Measurements from ENCODE around the gene IKZF2. TPM values are rescaled to one million over a fixed set of nuclear protein-coding genes. Genes with fewer than 3 reads are reported as not detected.

Gene IKZF2
- total and polyA plus RNA-seq, 4 donors = 0.63 to 17.1 (median 5.7) TPM

GRCh38 chr2:212962691-212963090 lies 188.7 kb downstream of the IKZF2 start:
- H3K9me3 ChIP-seq (ENCODE audit: control insufficient read depth, low read length) = no peaks in the 10 kb centered on the region
- no peak overlapping the region for H3K27ac ChIP-seq (ENCODE audit: low read depth in 1 of 2, low read length in 2 of 2)
- WGBS, 2 donors = 30 to 53% methylated on average over 1 of the region's 1 CpG
- ATAC-seq (ENCODE audit: low FRiP score) (no peak), DNase-seq (no peak)
- no peaks in the 10 kb centered on the region for H3K27me3 ChIP-seq (ENCODE audit: control insufficient read depth in 1 of 2, insufficient read depth in 2 of 2, low read length in 1 of 2)
- intact Hi-C loops (cut with DNase I) = no loop called here
- H3K36me3 ChIP-seq (ENCODE audit: control insufficient read depth in 1 of 2, insufficient read depth in 2 of 2, low read length in 1 of 2) = no peaks in the 10 kb centered on the region
- H3K4me3 ChIP-seq (ENCODE audit: low read length in 2 of 2) = no peak overlapping the region
- H3K4me1 ChIP-seq (ENCODE audit: control insufficient read depth in 1 of 2, insufficient read depth in 2 of 2, low read length in 2 of 2) = peaks cover 0 to 3% of the 10 kb centered on the region in 2 donors

DNA sequence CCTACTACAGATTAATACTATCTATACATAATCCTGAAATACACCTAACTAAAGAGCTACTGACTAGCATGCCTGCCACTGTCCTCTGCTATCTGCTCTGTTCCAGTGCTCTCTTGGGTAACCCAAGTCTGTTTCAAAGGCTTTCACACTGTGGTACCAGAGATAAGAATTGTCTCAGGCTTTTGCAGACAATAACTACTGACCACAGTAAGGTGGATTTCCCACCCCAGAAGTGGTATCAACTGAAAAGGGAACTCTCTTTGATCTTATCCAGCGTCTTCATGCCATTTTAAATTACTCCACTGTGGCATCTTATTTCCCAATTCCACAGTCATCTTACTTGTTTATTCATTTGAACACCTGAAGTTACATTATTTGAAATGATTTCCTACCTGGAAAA lies 190.2 kb downstream of the IKZF2 start:
- no peaks in the 10 kb centered on the region for H3K27me3 ChIP-seq (ENCODE audit: control insufficient read depth in 1 of 2, insufficient read depth in 2 of 2, low read length in 1 of 2)
- no peak overlapping the region for H3K27ac ChIP-seq (ENCODE audit: low read depth in 1 of 2, low read length in 2 of 2)
- ATAC-seq (ENCODE audit: low FRiP score) (no peak), DNase-seq (no peak)
- H3K4me1 ChIP-seq (ENCODE audit: control insufficient read depth in 1 of 2, insufficient read depth in 2 of 2, low read length in 2 of 2) = peaks cover 0 to 3% of the 10 kb centered on the region in 2 donors
- no peaks in the 10 kb centered on the region for H3K36me3 ChIP-seq (ENCODE audit: control insufficient read depth in 1 of 2, insufficient read depth in 2 of 2, low read length in 1 of 2)
- intact Hi-C loops (cut with DNase I) = no loop called here
- 97 to 100% methylated on average over 1 of the region's 1 CpG for WGBS, 2 donors
- no peaks in the 10 kb centered on the region for H3K9me3 ChIP-seq (ENCODE audit: control insufficient read depth, low read length)
- no peak overlapping the region for H3K4me3 ChIP-seq (ENCODE audit: low read length in 2 of 2)

DNA sequence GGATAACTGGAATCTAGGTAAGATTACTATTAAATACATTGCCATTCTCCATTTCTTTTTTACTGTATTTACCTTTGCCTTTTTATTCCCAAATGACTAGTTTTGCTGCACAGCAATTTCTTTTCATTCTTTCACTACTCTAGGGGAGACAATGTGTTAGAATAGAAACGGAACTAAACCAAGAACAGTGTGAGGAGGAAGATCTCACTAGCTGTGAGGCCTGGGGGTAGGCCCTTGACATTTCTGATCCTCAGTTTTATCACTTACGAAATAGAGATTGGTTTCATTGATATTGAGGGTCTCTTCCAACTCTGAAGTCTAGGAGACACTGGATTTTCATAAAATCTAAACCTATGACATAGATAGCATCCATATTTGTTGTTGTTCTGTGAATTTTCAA lies 191.1 kb downstream of the IKZF2 start:
- WGBS, 2 donors = 63 to 92% methylated on average over 2 of the region's 2 CpGs
- DNase-seq (no peak), ATAC-seq (ENCODE audit: low FRiP score) (no peak)
- intact Hi-C loops (cut with DNase I) = no loop called here
- H3K4me3 ChIP-seq (ENCODE audit: low read length in 2 of 2) = no peak overlapping the region
- H3K27me3 ChIP-seq (ENCODE audit: control insufficient read depth in 1 of 2, insufficient read depth in 2 of 2, low read length in 1 of 2) = no peaks in the 10 kb centered on the region
- H3K27ac ChIP-seq (ENCODE audit: low read depth in 1 of 2, low read length in 2 of 2) = no peak overlapping the region
- no peaks in the 10 kb centered on the region for H3K9me3 ChIP-seq (ENCODE audit: control insufficient read depth, low read length)
- peaks cover 0 to 3% of the 10 kb centered on the region in 2 donors for H3K4me1 ChIP-seq (ENCODE audit: control insufficient read depth in 1 of 2, insufficient read depth in 2 of 2, low read length in 2 of 2)
- H3K36me3 ChIP-seq (ENCODE audit: control insufficient read depth in 1 of 2, insufficient read depth in 2 of 2, low read length in 1 of 2) = no peaks in the 10 kb centered on the region

DNA sequence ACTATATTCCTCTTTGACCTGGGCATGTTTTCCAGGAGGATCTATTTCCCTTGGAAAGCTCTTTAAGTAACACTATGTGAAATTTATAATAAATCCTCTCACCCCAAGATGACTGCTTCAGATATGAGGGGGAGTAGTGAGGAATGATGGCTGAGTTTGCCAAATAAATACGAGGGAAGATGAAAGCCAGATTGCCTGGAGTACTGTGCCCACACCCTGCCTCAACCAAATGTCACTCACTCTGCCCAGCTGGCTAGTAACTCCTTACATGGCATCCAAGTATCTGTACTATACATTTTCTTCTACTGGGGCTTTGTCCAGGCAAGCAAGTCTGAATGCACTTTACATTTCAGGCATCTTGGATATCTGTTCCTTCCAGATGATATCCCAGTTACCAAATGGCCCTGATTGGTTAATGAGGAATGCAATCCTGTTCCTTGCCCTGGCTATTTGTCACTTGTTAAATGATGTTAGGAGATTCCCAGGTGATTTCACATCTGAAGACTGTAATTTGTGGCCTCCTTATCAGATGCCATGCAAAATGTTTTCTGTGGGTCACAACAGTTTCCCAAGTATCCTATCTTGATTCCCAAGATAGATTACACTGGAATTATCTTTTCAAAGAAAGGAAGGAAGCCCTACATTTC lies 191.8 kb downstream of the IKZF2 start:
- intact Hi-C loops (cut with DNase I) = no loop called here
- WGBS, 2 donors = 4 to 6% methylated on average over 1 of the region's 1 CpG
- peaks cover 0 to 3% of the 10 kb centered on the region in 2 donors for H3K4me1 ChIP-seq (ENCODE audit: control insufficient read depth in 1 of 2, insufficient read depth in 2 of 2, low read length in 2 of 2)
- no peaks in the 10 kb centered on the region for H3K27me3 ChIP-seq (ENCODE audit: control insufficient read depth in 1 of 2, insufficient read depth in 2 of 2, low read length in 1 of 2)
- ATAC-seq (ENCODE audit: low FRiP score) = no peak
- no peak for DNase-seq
- no peak overlapping the region for H3K4me3 ChIP-seq (ENCODE audit: low read length in 2 of 2)
- no peaks in the 10 kb centered on the region for H3K9me3 ChIP-seq (ENCODE audit: control insufficient read depth, low read length)
- no peaks in the 10 kb centered on the region for H3K36me3 ChIP-seq (ENCODE audit: control insufficient read depth in 1 of 2, insufficient read depth in 2 of 2, low read length in 1 of 2)
- H3K27ac ChIP-seq (ENCODE audit: low read depth in 1 of 2, low read length in 2 of 2) = no peak overlapping the region

- 88 to 92% methylated on average over 7 of the region's 7 CpGs for WGBS, 2 donors
- Histone ChIP-seq H3K36me3 (ENCODE audit: control insufficient read depth in 1 of 2, insufficient read depth in 2 of 2, low read length in 1 of 2) (no peaks in the 10 kb centered on the region), H3K9me3 (ENCODE audit: control insufficient read depth, low read length) (no peaks in the 10 kb centered on the region), H3K27ac (ENCODE audit: low read depth in 1 of 2, low read length in 2 of 2) (no peak overlapping the region), H3K4me1 (ENCODE audit: control insufficient read depth in 1 of 2, insufficient read depth in 2 of 2, low read length in 2 of 2) (peaks cover 0 to 3% of the 10 kb centered on the region in 2 donors), H3K27me3 (ENCODE audit: control insufficient read depth in 1 of 2, insufficient read depth in 2 of 2, low read length in 1 of 2) (no peaks in the 10 kb centered on the region), H3K4me3 (ENCODE audit: low read length in 2 of 2) (no peak overlapping the region)
- intact Hi-C loops (cut with DNase I) = no loop called here
- DNase-seq (no peak), ATAC-seq (ENCODE audit: low FRiP score) (no peak)
Observed at GRCh38 chr2:212958757-212959295, 192.6 kb downstream of the IKZF2 start.

DNA sequence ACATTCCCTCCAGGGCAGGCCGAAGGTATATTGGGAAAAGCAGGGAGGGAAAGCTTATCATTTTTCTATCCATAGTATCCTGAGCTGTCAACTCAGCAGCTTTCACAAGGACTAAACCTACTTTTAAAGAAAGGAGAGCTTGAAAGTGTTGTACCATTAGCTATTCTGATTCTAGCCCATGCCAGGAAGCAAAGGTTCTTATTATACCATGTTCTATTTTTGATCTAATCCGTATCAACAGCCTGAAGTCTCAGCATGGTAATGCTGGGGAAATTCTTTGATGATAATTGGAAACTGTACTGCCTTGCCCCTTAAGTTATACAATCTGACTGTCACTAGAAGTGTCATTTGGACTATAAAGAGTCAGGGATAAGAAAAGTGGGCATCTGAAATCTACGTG lies 193.3 kb downstream of the IKZF2 start:
- no peak overlapping the region for H3K4me3 ChIP-seq (ENCODE audit: low read length in 2 of 2)
- no peak for ATAC-seq (ENCODE audit: low FRiP score)
- 66 to 68% methylated on average over 3 of the region's 3 CpGs for WGBS, 2 donors

GRCh38 chr2:212957624-212958023 lies 193.8 kb downstream of the IKZF2 start:
- Histone ChIP-seq H3K36me3 (ENCODE audit: control insufficient read depth in 1 of 2, insufficient read depth in 2 of 2, low read length in 1 of 2) (no peaks in the 10 kb centered on the region), H3K9me3 (ENCODE audit: control insufficient read depth, low read length) (no peaks in the 10 kb centered on the region), H3K4me3 (ENCODE audit: low read length in 2 of 2) (no peak overlapping the region), H3K27me3 (ENCODE audit: control insufficient read depth in 1 of 2, insufficient read depth in 2 of 2, low read length in 1 of 2) (no peaks in the 10 kb centered on the region), H3K4me1 (ENCODE audit: control insufficient read depth in 1 of 2, insufficient read depth in 2 of 2, low read length in 2 of 2) (peaks cover 0 to 3% of the 10 kb centered on the region in 2 donors), H3K27ac (ENCODE audit: low read depth in 1 of 2, low read length in 2 of 2) (no peak overlapping the region)
- intact Hi-C loops (cut with DNase I) = no loop called here
- DNase-seq = no peak
- ATAC-seq (ENCODE audit: low FRiP score) = no peak

More for the DNA sequence above, 193.3 kb downstream of the IKZF2 start:
- Histone ChIP-seq H3K27me3 (ENCODE audit: control insufficient read depth in 1 of 2, insufficient read depth in 2 of 2, low read length in 1 of 2) (no peaks in the 10 kb centered on the region), H3K9me3 (ENCODE audit: control insufficient read depth, low read length) (no peaks in the 10 kb centered on the region), H3K36me3 (ENCODE audit: control insufficient read depth in 1 of 2, insufficient read depth in 2 of 2, low read length in 1 of 2) (no peaks in the 10 kb centered on the region), H3K4me1 (ENCODE audit: control insufficient read depth in 1 of 2, insufficient read depth in 2 of 2, low read length in 2 of 2) (peaks cover 0 to 3% of the 10 kb centered on the region in 2 donors), H3K27ac (ENCODE audit: low read depth in 1 of 2, low read length in 2 of 2) (no peak overlapping the region)
- intact Hi-C loops (cut with DNase I) = no loop called here
- DNase-seq = no peak

DNA sequence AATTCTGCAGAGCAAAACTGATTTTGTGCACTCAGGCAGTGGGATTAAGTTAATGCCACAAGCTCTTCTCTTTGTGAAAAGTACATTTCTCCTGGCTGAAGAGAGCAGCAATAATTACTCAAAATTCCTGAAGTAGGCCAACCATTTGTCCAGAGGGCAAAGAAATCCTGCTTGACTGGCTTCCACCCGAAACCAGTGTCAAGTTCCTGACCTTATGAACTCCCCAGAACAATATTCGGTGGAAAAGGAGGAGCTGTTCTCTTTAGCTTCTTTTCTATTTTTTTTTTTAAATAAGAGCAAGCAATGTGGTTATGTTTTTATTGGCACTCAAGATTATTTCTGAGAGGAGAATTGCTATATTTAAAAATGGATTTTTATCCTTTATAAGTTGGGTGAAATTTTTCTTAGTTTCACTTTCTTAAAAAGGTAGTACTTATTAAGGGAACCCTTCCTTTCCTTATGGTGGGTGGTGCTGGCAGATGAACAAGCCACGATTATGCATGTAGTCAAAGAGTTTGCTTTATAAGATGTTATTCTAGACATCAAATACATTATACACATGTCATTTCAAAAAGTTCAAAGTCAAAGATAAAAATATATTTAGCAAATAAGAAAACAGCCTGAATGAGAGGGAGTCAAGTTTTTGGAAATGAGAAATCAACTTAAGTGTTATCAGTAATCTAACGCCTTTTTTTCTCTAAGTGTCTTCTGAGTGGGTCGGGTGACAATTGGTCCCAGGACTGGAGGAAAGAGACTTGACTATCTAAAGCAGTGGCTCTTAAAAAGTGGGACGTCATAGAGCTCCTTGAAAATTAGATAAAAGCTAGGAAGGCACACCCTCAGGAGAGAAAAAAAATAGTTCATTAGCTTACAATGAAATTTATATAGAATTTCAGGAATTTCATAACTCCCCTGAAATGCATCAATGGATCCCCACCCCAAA lies 194.5 kb downstream of the IKZF2 start:
- ATAC-seq (ENCODE audit: low FRiP score) = peak; percentile 26
- Histone ChIP-seq H3K4me3 (ENCODE audit: low read length in 2 of 2) (peak overlapping the region in 1 of 2 donors; percentile 53), H3K36me3 (ENCODE audit: control insufficient read depth in 1 of 2, insufficient read depth in 2 of 2, low read length in 1 of 2) (no peaks in the 10 kb centered on the region), H3K27me3 (ENCODE audit: control insufficient read depth in 1 of 2, insufficient read depth in 2 of 2, low read length in 1 of 2) (no peaks in the 10 kb centered on the region), H3K27ac (ENCODE audit: low read depth in 1 of 2, low read length in 2 of 2) (no peak overlapping the region), H3K4me1 (ENCODE audit: control insufficient read depth in 1 of 2, insufficient read depth in 2 of 2, low read length in 2 of 2) (peaks cover 0 to 3% of the 10 kb centered on the region in 2 donors), H3K9me3 (ENCODE audit: control insufficient read depth, low read length) (no peaks in the 10 kb centered on the region)
- DNase-seq = no peak
- WGBS, 2 donors = 20 to 24% methylated on average over 6 of the region's 6 CpGs
- intact Hi-C loops (cut with DNase I) = no loop called here
